Fibroblast of villous mesenchyme (primary cell): Measurements from ENCODE around the gene CD200. TPM values are rescaled to one million over a fixed set of nuclear protein-coding genes. Genes with fewer than 3 reads are reported as not detected.

Experiments
- DNase-seq: peaks from one replicate; pipeline ENCODE4 v3.0.0-alpha.2; 2010; ENCODE audit warnings: low read depth
- H3K4me3 ChIP-seq: 2 replicates; pipeline ENCODE4 v1.5.1; 2011; ENCODE audit warnings: low read depth, mild to moderate bottlenecking, low read length
- total RNA-seq: library from RNA; depleted of rRNA; stranded (reverse); fragments of >200 nt; gene quantifications from 2 replicates; pipeline ENCODE4 v1.2.3, GENCODE V29; 2012
- TF ChIP-seq, protein P1 (sequence below): IDR thresholded peaks from 2 replicates; pipeline ENCODE4 v1.5.1; 2012; ENCODE audit warnings: low read depth, mild to moderate bottlenecking, low read length; ENCODE audit not compliant: insufficient read depth

CD200 gene
- total RNA-seq, 1 donor = 1.3 TPM

DNA sequence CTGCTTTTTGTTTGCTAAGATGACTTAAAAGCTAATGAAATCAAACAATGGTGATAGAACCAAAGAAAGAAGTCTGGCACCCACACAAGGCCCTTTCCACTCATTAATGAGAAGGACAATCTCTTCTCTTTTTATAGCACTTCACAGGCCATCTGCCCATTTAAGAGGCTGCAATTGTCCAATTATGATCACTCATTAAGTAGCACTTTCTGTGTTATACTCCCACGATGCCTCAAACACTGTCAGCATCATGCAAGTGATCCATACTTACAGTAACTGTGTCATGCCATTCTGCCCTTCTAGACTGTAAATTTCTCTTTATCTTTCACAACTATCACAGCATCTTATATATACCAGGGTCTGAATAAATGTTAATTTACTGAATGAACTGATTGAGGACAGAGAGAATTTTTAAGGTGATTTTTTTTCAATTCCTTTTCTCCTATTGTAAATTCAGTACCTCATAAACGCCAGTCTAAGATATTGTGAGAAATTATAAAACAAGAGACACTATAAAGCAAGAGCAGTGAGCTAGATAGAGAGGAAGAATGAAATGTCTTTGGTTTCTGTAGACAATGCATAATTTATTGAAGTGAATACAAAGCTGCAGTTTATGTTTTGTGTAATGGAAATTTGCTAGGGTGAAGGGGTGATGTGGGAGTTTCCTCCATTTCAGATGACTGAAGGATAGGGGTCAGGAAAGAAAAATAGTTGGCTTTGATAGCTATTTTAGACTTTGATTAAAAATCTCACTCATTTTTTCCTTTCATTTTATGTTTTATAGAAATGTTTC is 17.3 kb downstream of the CD200 start:
- DNase-seq = no peak
- H3K4me3 ChIP-seq = no peak overlapping the region
- TF ChIP-seq, protein P1, sequence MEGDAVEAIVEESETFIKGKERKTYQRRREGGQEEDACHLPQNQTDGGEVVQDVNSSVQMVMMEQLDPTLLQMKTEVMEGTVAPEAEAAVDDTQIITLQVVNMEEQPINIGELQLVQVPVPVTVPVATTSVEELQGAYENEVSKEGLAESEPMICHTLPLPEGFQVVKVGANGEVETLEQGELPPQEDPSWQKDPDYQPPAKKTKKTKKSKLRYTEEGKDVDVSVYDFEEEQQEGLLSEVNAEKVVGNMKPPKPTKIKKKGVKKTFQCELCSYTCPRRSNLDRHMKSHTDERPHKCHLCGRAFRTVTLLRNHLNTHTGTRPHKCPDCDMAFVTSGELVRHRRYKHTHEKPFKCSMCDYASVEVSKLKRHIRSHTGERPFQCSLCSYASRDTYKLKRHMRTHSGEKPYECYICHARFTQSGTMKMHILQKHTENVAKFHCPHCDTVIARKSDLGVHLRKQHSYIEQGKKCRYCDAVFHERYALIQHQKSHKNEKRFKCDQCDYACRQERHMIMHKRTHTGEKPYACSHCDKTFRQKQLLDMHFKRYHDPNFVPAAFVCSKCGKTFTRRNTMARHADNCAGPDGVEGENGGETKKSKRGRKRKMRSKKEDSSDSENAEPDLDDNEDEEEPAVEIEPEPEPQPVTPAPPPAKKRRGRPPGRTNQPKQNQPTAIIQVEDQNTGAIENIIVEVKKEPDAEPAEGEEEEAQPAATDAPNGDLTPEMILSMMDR = no peak

DNA sequence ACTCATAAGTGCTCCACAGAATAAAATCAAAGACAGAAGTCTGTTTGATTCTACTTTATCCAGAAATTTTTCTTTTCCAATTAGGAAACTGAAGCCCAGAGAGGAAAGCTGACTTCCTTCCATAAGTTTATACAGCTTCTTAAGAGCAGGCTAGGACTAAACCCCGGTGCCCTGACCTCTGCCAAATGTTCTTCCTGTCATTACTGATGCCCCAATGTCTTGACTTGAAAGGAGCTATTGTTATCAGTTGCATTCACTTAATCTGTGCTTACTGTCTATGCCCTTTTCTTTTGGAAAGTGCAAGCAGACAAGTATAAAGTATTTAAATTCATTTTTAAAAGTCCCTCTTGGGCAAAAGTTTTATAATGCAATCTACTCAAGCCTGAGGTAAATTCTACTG is 18.1 kb downstream of the CD200 start:
- DNase-seq = no peak
- TF ChIP-seq, protein P1 = no peak
- H3K4me3 ChIP-seq = no peak overlapping the region

DNA sequence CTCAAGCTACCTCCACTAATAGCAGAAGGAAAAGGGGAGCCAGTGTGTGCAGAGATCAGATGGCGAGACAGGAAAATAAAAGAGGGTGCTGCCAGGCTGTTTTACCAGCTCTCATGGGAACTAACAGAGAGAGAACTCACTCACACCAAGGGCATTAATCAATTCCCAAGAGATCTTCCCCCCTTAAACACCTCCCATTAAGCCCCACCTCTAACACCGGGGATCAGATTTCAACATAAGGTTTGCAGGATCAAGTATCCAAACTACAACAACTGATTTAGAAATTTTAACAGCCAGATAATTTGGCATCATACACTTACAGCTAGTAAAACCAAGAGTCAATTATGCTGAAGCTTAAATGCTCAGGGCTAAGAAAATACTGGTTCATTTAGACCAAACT is 18.9 kb downstream of the CD200 start:
- no peak for DNase-seq
- no peak overlapping the region for H3K4me3 ChIP-seq
- TF ChIP-seq, protein P1 = no peak

GRCh38 chr3:112352720-112353119 is 19.8 kb downstream of the CD200 start:
- H3K4me3 ChIP-seq = no peak overlapping the region
- no peak for DNase-seq
- TF ChIP-seq, protein P1 = no peak

- H3K4me3 ChIP-seq = no peak overlapping the region
- DNase-seq = no peak
- TF ChIP-seq, protein P1 = no peak
Measured at GRCh38 chr3:112353365-112353764, 20.4 kb downstream of the CD200 start.

DNA sequence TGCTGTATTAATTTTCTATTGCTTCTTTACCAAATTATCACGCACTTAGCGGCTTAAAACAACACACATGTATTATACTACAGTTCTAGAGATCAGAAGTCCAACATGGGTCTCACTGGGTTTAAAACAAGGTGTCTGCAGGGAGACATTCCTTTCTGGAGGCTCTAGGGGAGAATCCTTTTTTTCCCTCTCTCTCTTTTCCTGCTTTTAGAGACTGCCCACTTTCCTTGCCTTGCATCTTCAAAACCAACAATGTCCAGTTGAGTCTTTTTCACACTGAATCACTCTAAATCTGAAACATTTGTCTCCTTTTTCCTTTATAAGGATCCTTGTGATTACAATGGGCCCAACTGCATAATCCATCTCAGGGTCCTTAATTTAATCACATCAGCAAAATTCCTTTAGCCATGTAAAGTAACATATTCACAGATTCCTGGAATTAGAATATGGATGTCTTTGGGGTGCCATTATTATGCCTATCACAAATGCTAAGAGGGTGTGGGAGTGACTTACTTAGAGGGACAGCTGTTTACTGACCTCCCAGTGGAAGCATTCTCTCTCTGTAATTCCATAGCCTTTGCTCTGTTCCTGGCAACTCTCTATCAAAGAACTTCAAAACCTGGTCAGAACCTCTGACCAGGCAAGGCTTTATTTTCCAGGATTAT is 21.8 kb downstream of the CD200 start:
- no peak overlapping the region for H3K4me3 ChIP-seq
- TF ChIP-seq, protein P1 = no peak
- no peak for DNase-seq

GRCh38 chr3:112355307-112355687 is 22.3 kb downstream of the CD200 start:
- no peak for DNase-seq
- H3K4me3 ChIP-seq = no peak overlapping the region
- TF ChIP-seq, protein P1 = no peak
